Erythroblast (primary cell): ENCODE measurements around the gene RNF123.

Experiments used
- GATA1 ChIP-seq: IDR thresholded peaks from 2 replicates; pipeline ENCODE4 v1.6.1; 2011; ENCODE audit warnings: low read depth, mild to moderate bottlenecking, control low read depth, low read length, moderate library complexity
- POLR2A ChIP-seq: IDR thresholded peaks from 2 replicates; pipeline ENCODE4 v1.6.1; 2011; ENCODE audit warnings: mild to moderate bottlenecking, low read length

DNA sequence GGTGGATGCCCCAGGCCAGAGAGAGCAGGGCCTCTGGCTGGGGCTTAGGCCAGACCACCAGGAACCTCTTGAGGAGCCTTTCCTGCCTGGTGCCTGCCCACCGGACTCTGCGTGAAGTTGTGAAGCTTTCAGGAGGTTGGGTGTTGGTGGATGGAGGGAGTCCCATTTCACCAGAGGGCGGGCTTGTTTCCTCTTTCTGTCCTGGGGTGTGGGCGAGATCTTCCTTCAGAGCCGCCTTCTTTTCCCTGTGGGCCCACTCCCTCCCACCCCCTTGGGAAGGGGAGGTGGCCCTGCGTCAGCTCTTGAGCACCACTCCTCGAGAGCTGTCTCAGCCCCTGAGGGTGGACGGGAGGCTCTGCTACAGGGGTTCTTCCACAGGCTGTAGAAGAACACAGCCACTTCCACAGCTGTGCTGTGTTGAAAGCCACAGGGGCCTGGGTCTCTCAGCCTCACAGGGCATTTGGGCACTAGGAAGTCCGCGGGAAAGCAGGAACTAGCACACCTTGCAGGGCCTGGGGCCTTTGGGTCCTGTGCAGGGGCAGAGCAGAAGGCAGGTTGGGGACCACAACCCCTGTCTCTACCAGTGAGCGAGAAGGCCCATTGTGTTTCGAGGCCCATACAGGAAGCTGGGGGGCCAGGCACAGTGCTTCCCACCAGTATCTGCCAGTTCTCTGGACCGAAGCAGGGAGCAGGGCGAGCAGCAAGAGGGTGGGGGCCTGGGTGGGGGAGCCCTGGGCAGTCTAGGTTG, 28.0 kb downstream of the RNF123 start:
- TF ChIP-seq POLR2A (no peak), GATA1 (no peak)
